Memory B cell (primary cell): ENCODE data around the gene FGF14.

Experiments used
- ATAC-seq: fragments of 150-1000 bp; cut with Tn5 transposase; 2 replicates; pipeline ENCODE4 v1.10.0; 2021; ENCODE audit warnings: low read depth, mild to moderate bottlenecking, moderate library complexity
- DNase-seq, 2 donors: peaks; one replicate each; pipeline ENCODE4 v3.0.0; 2022; ENCODE audit warnings: low spot score in 2 of 2
- H3K27ac Mint-ChIP-seq: one replicate; pipeline ENCODE4 v1.8.0; 2022; ENCODE audit warnings: mild to moderate bottlenecking, moderate library complexity, mixed read lengths
- H3K27me3 Mint-ChIP-seq: one replicate; pipeline ENCODE4 v1.8.0; 2022; ENCODE audit warnings: mixed read lengths
- H3K36me3 Mint-ChIP-seq: one replicate; pipeline ENCODE4 v1.8.0; 2022; ENCODE audit warnings: mild to moderate bottlenecking, mixed read lengths
- H3K4me1 Mint-ChIP-seq: one replicate; pipeline ENCODE4 v1.8.0; 2022; ENCODE audit warnings: mixed read lengths
- H3K4me3 Mint-ChIP-seq: one replicate; pipeline ENCODE4 v1.8.0; 2022; ENCODE audit warnings: mild to moderate bottlenecking, moderate library complexity, mixed read lengths
- H3K9me3 Mint-ChIP-seq: one replicate; pipeline ENCODE4 v1.8.0; 2022; ENCODE audit warnings: mixed read lengths

Gene FGF14

GRCh38 chr13:102346769-102347168, 55.1 kb downstream of the FGF14 start:
- DNase-seq, result no peak
- ATAC-seq, result no peak
- Mint-ChIP-seq H3K27me3 (peaks cover 2% of the 10 kb centered on the region), H3K4me1 (no peaks in the 10 kb centered on the region), H3K36me3 (no peaks in the 10 kb centered on the region), H3K4me3 (no peak overlapping the region), H3K27ac (no peak overlapping the region), H3K9me3 (no peaks in the 10 kb centered on the region)

DNA sequence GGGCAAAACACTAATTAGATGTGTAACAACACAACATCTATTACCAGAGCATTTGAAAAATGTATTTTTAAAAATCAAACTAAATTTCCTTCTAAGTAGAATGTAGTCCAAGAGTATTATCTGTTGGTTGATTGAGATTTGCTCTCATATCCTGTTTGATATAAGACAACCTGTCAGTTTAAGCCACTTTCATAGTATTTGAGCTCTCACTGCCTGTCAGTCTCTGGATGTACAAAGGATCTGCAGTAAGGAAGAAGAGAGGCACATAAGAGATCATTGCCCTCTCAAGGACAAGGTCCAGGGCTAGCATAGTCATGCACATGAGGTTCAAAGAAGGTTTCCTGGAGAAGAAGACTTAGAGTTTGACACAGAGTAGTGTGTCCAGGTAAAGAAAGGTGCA, 57.4 kb downstream of the FGF14 start:
- H3K4me1 Mint-ChIP-seq, result no peaks in the 10 kb centered on the region

DNA sequence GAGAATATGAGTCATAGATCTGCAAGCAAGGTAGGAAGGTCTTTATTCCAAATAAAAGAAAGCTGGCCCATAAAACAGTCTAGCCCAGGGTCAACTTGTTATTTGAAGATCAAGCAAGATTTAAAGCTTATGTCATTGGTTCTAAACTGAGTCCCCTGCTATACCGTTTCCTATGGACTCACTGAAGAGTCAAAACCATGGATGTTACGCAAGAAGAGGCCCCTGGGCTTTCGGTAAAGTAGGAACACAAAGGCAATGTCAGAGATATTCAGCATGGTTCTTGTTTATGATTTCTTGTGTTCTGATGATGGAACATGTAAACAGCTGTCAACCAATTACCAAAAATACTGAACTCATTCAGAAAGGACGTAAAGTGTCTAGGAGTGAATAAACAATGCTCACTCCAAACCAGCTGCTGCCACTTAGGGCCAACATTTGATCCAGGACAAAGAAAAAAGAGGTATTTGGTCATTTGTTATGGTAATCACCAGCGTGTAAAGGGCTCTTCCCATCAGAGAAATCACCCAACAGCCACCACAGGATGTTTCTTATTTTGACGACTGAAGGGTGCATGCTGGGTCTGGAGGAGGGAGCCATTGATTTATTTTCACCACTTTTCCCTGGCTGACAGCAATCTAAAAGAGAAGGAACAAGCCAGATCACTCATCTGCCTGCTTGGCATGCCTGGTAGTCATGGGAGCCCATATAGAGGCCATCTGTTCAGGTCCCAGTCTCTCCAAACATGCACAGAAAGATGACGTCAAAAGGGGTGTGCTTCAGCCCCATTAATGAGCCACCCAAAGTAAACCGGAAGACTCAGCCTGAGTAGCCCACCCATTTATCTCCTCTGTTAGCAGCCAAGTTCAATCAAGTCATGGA, 68.3 kb downstream of the FGF14 start:
- H3K4me3 Mint-ChIP-seq, result no peak overlapping the region
- H3K4me1 Mint-ChIP-seq, result no peaks in the 10 kb centered on the region
- DNase-seq (no peak), ATAC-seq (no peak)
- peaks cover 4% of the 10 kb centered on the region for H3K27me3 Mint-ChIP-seq
- H3K36me3 Mint-ChIP-seq, result no peaks in the 10 kb centered on the region
- no peak overlapping the region for H3K27ac Mint-ChIP-seq
- no peaks in the 10 kb centered on the region for H3K9me3 Mint-ChIP-seq

More for the DNA sequence above, 57.4 kb downstream of the FGF14 start:
- DNase-seq, result no peak
- Mint-ChIP-seq H3K27ac (no peak overlapping the region), H3K4me3 (no peak overlapping the region), H3K27me3 (peaks cover 2% of the 10 kb centered on the region), H3K36me3 (no peaks in the 10 kb centered on the region), H3K9me3 (no peaks in the 10 kb centered on the region)
- ATAC-seq, result no peak

DNA sequence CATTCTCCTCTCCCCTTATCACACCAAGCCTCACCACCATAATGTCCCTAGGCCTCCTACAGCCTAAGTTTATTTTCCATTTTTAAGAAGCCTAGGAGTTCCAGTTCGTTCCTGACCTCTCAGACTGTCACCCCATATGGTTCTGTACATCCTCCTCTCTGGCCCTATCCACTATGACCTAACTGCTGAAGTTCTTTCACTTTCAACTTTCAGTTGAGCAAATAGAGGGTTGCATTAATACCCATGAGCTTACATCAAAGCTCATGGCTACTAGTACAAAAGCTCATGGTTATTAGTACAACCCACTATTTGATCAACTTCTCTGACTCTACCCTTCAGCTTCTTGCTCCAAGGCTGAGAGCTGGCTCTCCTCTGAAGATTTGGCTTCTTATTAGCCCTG, 72.9 kb downstream of the FGF14 start:
- Mint-ChIP-seq H3K4me3 (no peak overlapping the region), H3K9me3 (no peaks in the 10 kb centered on the region), H3K36me3 (no peaks in the 10 kb centered on the region), H3K27me3 (peaks cover 4% of the 10 kb centered on the region), H3K27ac (no peak overlapping the region), H3K4me1 (no peaks in the 10 kb centered on the region)
- ATAC-seq, result no peak
- no peak for DNase-seq

- H3K9me3 Mint-ChIP-seq, result no peaks in the 10 kb centered on the region
- DNase-seq (no peak), ATAC-seq (no peak)
- no peaks in the 10 kb centered on the region for H3K36me3 Mint-ChIP-seq
- no peaks in the 10 kb centered on the region for H3K4me1 Mint-ChIP-seq
- H3K4me3 Mint-ChIP-seq, result no peak overlapping the region
- no peak overlapping the region for H3K27ac Mint-ChIP-seq
- peaks cover 4% of the 10 kb centered on the region for H3K27me3 Mint-ChIP-seq
Observed at GRCh38 chr13:102327119-102327617, 74.7 kb downstream of the FGF14 start.

DNA sequence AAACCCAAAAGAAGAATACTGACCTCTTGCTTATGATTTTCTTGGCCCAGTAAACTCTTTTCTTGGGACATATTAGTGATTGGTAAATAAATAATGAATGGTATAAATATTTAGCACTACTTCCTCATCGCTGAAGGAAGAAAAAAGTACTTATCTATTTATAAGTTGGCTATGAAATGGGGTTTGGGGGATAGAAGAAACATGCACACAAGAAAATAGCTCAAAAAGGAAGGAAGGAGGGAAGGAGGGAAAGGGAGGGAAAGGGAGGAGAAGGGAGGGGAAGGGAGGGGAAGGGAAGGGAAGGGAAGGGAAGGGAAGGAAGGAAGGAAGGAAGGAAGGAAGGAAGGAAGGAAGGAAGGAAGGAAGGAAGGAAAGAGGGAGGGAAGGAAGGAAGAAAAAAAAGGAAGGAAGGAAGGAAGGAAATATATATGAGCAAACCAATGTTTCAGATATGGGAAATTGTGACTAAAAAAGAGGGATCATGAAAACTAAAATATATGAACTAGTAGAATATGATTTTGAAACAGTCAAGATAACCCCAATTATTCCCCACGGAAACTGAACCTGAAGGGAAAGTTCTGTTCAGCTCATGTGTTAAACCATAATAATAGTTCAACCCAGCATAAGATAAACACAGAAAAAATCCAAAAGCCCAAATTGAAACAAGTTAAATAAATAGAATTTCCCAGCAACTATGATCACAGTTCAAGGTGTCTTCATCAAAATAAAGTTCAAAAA, 75.3 kb downstream of the FGF14 start:
- H3K4me1 Mint-ChIP-seq, result no peaks in the 10 kb centered on the region
- H3K9me3 Mint-ChIP-seq, result no peaks in the 10 kb centered on the region
- H3K36me3 Mint-ChIP-seq, result no peaks in the 10 kb centered on the region
- no peak overlapping the region for H3K27ac Mint-ChIP-seq
- ATAC-seq (no peak), DNase-seq (no peak)
- H3K27me3 Mint-ChIP-seq, result peaks cover 4% of the 10 kb centered on the region
- H3K4me3 Mint-ChIP-seq, result no peak overlapping the region

- H3K4me1 Mint-ChIP-seq, result no peaks in the 10 kb centered on the region
- no peaks in the 10 kb centered on the region for H3K36me3 Mint-ChIP-seq
- no peaks in the 10 kb centered on the region for H3K9me3 Mint-ChIP-seq
- peaks cover 2% of the 10 kb centered on the region for H3K27me3 Mint-ChIP-seq
- no peak overlapping the region for H3K4me3 Mint-ChIP-seq
- H3K27ac Mint-ChIP-seq, result no peak overlapping the region
- DNase-seq, result no peak
- no peak for ATAC-seq
Observed at GRCh38 chr13:102325321-102325720, 76.5 kb downstream of the FGF14 start.

DNA sequence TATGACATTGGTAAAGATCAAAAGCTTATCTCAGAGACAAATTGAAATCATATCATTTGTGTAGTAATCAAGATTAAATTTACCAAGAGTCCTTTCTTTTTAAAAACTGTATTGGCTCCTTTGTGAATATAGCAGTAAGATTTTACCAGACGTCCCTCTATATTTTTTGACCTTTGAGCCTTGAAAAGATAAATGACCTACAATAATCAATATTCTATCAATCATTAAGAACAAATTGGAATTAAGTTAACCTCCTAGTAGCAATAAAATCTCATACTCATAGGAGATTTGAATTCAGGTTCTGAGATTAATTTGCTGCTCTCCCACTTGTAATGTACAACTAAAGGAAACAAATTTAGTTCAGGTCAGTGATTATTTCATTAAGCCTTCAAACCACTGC, 78.3 kb downstream of the FGF14 start:
- H3K4me3 Mint-ChIP-seq, result no peak overlapping the region
- H3K27me3 Mint-ChIP-seq, result no peaks in the 10 kb centered on the region
- H3K36me3 Mint-ChIP-seq, result no peaks in the 10 kb centered on the region
- no peaks in the 10 kb centered on the region for H3K4me1 Mint-ChIP-seq
- ATAC-seq, result no peak
- DNase-seq, result no peak
- no peak overlapping the region for H3K27ac Mint-ChIP-seq
- H3K9me3 Mint-ChIP-seq, result no peaks in the 10 kb centered on the region

- Mint-ChIP-seq H3K4me1 (no peaks in the 10 kb centered on the region), H3K36me3 (no peaks in the 10 kb centered on the region), H3K9me3 (no peaks in the 10 kb centered on the region), H3K4me3 (no peak overlapping the region), H3K27ac (no peak overlapping the region), H3K27me3 (no peaks in the 10 kb centered on the region)
- ATAC-seq (no peak), DNase-seq (no peak)
Observed at GRCh38 chr13:102323012-102323411, 78.8 kb downstream of the FGF14 start.

DNA sequence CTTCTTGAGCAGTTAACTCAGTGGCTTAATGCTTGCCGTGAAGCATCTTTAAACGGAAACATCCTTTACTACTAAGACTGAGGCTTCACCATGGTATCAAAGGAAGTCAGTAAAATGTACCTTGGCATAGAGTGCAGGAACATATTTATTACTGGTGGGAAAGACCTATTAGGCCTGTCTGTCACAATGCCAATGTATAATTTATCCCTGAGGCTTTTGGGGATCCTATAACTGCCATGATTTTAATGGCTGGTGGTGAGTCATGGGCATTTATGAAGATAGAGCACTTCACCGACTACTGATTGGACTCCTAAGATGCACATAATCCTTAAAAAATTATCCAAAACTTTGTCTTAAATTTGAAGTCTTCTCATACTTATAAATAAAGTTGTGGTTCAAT, 79.6 kb downstream of the FGF14 start:
- no peak overlapping the region for H3K27ac Mint-ChIP-seq
- no peaks in the 10 kb centered on the region for H3K9me3 Mint-ChIP-seq
- no peaks in the 10 kb centered on the region for H3K4me1 Mint-ChIP-seq
- no peaks in the 10 kb centered on the region for H3K27me3 Mint-ChIP-seq
- no peaks in the 10 kb centered on the region for H3K36me3 Mint-ChIP-seq
- H3K4me3 Mint-ChIP-seq, result no peak overlapping the region
- ATAC-seq (no peak), DNase-seq (no peak)

- no peaks in the 10 kb centered on the region for H3K36me3 Mint-ChIP-seq
- no peak overlapping the region for H3K27ac Mint-ChIP-seq
- ATAC-seq (no peak), DNase-seq (no peak)
- H3K9me3 Mint-ChIP-seq, result peaks cover under 1% of the 10 kb centered on the region
- H3K4me3 Mint-ChIP-seq, result no peak overlapping the region
- H3K27me3 Mint-ChIP-seq, result peaks cover under 1% of the 10 kb centered on the region
- peaks cover under 1% of the 10 kb centered on the region for H3K4me1 Mint-ChIP-seq
Observed at GRCh38 chr13:102318233-102318632, 83.6 kb downstream of the FGF14 start.

- Mint-ChIP-seq H3K27ac (no peak overlapping the region), H3K27me3 (peaks cover 4% of the 10 kb centered on the region), H3K36me3 (no peaks in the 10 kb centered on the region), H3K4me1 (peaks cover 4% of the 10 kb centered on the region), H3K4me3 (no peak overlapping the region), H3K9me3 (peaks cover 2% of the 10 kb centered on the region)
- DNase-seq, result no peak
- ATAC-seq, result no peak
Observed at GRCh38 chr13:102317593-102317992, 84.3 kb downstream of the FGF14 start.

- Mint-ChIP-seq H3K4me1 (peaks cover 6% of the 10 kb centered on the region), H3K27me3 (peaks cover 4% of the 10 kb centered on the region), H3K9me3 (peaks cover 2% of the 10 kb centered on the region), H3K27ac (no peak overlapping the region), H3K4me3 (no peak overlapping the region), H3K36me3 (no peaks in the 10 kb centered on the region)
- no peak for DNase-seq
- no peak for ATAC-seq
Observed at GRCh38 chr13:102316732-102317131, 85.1 kb downstream of the FGF14 start.

DNA sequence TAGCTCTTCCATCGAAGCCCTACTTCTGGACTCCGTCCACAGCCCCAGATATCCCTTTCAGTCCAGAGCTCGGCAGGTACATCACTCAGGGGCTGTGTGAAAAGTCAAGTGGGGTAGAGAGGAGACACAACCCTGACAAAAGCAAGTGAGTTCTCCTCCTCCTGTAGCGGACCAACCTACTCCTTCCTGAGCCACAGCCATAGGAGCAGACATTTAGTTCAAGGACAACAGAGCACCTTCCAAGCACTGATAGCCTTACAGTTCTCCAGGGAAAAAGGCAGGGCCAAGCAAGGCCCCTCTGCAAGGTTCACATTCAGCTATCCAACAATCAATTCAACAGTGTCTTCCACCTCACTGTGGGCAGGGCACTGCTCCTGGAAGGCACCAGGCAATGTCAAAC, 89.0 kb downstream of the FGF14 start:
- H3K27ac Mint-ChIP-seq, result no peak overlapping the region
- H3K27me3 Mint-ChIP-seq, result peaks cover 4% of the 10 kb centered on the region
- H3K4me1 Mint-ChIP-seq, result peaks cover 6% of the 10 kb centered on the region
- peaks cover 2% of the 10 kb centered on the region for H3K9me3 Mint-ChIP-seq
- ATAC-seq (no peak), DNase-seq (no peak)
- H3K4me3 Mint-ChIP-seq, result no peak overlapping the region
- no peaks in the 10 kb centered on the region for H3K36me3 Mint-ChIP-seq
